ENCODE results near the gene SPSB1.

SPSB1 gene

GRCh38 chr1:9257851-9258250 is 34.8 kb upstream of the SPSB1 start:
- no peak for TF ChIP-seq CTCF (IDR thresholded peaks at IDR 0.05; ENCODE audit: low read length)
- TF ChIP-seq EZH2phosphoT487 (IDR thresholded peaks at IDR 0.05; ENCODE audit: low read length): no peak
- no peak for TF ChIP-seq EZH2 (optimal IDR thresholded peaks at IDR 0.05; ENCODE audit: low read depth, low read length)
- Histone ChIP-seq H3K79me2 (ENCODE audit: low read length) (no peaks in the 10 kb centered on the region), H3K9me3 (replicated peaks; ENCODE audit: insufficient read depth, low read length) (no peaks in the 10 kb centered on the region), H3K9me2 (replicated peaks; ENCODE audit: insufficient read depth, low read length) (no peaks in the 10 kb centered on the region), H2AFZ (ENCODE audit: low read length) (no peak overlapping the region), H3K27ac (ENCODE audit: low read length) (no peak overlapping the region), H4K20me1 (ENCODE audit: insufficient read depth, low read length) (no peaks in the 10 kb centered on the region), H3K4me3 (ENCODE audit: low read length) (no peak overlapping the region), H3K4me2 (ENCODE audit: low read depth, low read length) (no peak overlapping the region), H3K9ac (ENCODE audit: low read length) (no peak overlapping the region), H3K4me1 (ENCODE audit: low read length) (no peaks in the 10 kb centered on the region), H3F3A (ENCODE audit: insufficient read depth, low read length) (no peaks in the 10 kb centered on the region), H3K36me3 (replicated peaks; ENCODE audit: insufficient read depth, low read length) (no peaks in the 10 kb centered on the region), H3K27me3 (replicated peaks; ENCODE audit: insufficient read depth, low read length) (no peaks in the 10 kb centered on the region)
- no peak for DNase-seq

- Histone ChIP-seq H3K4me1 (ENCODE audit: low read length) (no peaks in the 10 kb centered on the region), H3K36me3 (replicated peaks; ENCODE audit: insufficient read depth, low read length) (no peaks in the 10 kb centered on the region), H4K20me1 (ENCODE audit: insufficient read depth, low read length) (no peaks in the 10 kb centered on the region), H3K9ac (ENCODE audit: low read length) (no peak overlapping the region), H2AFZ (ENCODE audit: low read length) (no peak overlapping the region), H3F3A (ENCODE audit: insufficient read depth, low read length) (no peaks in the 10 kb centered on the region), H3K79me2 (ENCODE audit: low read length) (no peaks in the 10 kb centered on the region), H3K27me3 (replicated peaks; ENCODE audit: insufficient read depth, low read length) (no peaks in the 10 kb centered on the region), H3K9me2 (replicated peaks; ENCODE audit: insufficient read depth, low read length) (no peaks in the 10 kb centered on the region), H3K27ac (ENCODE audit: low read length) (no peak overlapping the region), H3K4me3 (ENCODE audit: low read length) (no peak overlapping the region), H3K9me3 (replicated peaks; ENCODE audit: insufficient read depth, low read length) (no peaks in the 10 kb centered on the region), H3K4me2 (ENCODE audit: low read depth, low read length) (no peak overlapping the region)
- TF ChIP-seq EZH2 (optimal IDR thresholded peaks at IDR 0.05; ENCODE audit: low read depth, low read length): no peak
- TF ChIP-seq EZH2phosphoT487 (IDR thresholded peaks at IDR 0.05; ENCODE audit: low read length): no peak
- TF ChIP-seq CTCF (IDR thresholded peaks at IDR 0.05; ENCODE audit: low read length): no peak
- DNase-seq: no peak
Observed at GRCh38 chr1:9258629-9259028, 34.1 kb upstream of the SPSB1 start.

- DNase-seq: no peak
- TF ChIP-seq CTCF (IDR thresholded peaks at IDR 0.05; ENCODE audit: low read length): no peak
- no peak for TF ChIP-seq EZH2phosphoT487 (IDR thresholded peaks at IDR 0.05; ENCODE audit: low read length)
- no peak for TF ChIP-seq EZH2 (optimal IDR thresholded peaks at IDR 0.05; ENCODE audit: low read depth, low read length)
- Histone ChIP-seq H3K4me3 (ENCODE audit: low read length) (no peak overlapping the region), H3F3A (ENCODE audit: insufficient read depth, low read length) (no peaks in the 10 kb centered on the region), H3K79me2 (ENCODE audit: low read length) (no peaks in the 10 kb centered on the region), H2AFZ (ENCODE audit: low read length) (no peak overlapping the region), H3K4me2 (ENCODE audit: low read depth, low read length) (no peak overlapping the region), H3K4me1 (ENCODE audit: low read length) (no peaks in the 10 kb centered on the region), H3K9me3 (replicated peaks; ENCODE audit: insufficient read depth, low read length) (no peaks in the 10 kb centered on the region), H3K27me3 (replicated peaks; ENCODE audit: insufficient read depth, low read length) (no peaks in the 10 kb centered on the region), H3K36me3 (replicated peaks; ENCODE audit: insufficient read depth, low read length) (no peaks in the 10 kb centered on the region), H3K9me2 (replicated peaks; ENCODE audit: insufficient read depth, low read length) (no peaks in the 10 kb centered on the region), H4K20me1 (ENCODE audit: insufficient read depth, low read length) (no peaks in the 10 kb centered on the region), H3K9ac (ENCODE audit: low read length) (no peak overlapping the region), H3K27ac (ENCODE audit: low read length) (no peak overlapping the region)
Observed at GRCh38 chr1:9260059-9260766, 32.5 kb upstream of the SPSB1 start.
